Mesenchymal stem cell (in vitro differentiated cells and primary cell): Measurements from ENCODE around the gene TRIM2.

ENCODE experiments used
- DNase-seq: peaks from one replicate; pipeline ENCODE4 v3.0.0-alpha.2; 2013
- H2AFZ ChIP-seq: one replicate; pipeline ENCODE4 v1.6.1; 2013; ENCODE audit warnings: low read depth, mild to moderate bottlenecking, control low read depth, inconsistent platforms, low read length, moderate library complexity
- H2AK5ac ChIP-seq: 2 replicates; pipeline ENCODE4 v1.6.1; 2013; ENCODE audit warnings: low read length, moderate library complexity, mild to moderate bottlenecking, inconsistent platforms; ENCODE audit not compliant: severe bottlenecking
- H2BK120ac ChIP-seq: one replicate; pipeline ENCODE4 v1.6.1; 2013; ENCODE audit warnings: low read depth, mild to moderate bottlenecking, inconsistent platforms, low read length, moderate library complexity
- H2BK12ac ChIP-seq, 2 experiments: one replicate each; pipeline ENCODE4 v1.6.1; 2013; ENCODE audit warnings: inconsistent platforms in 2 of 2, low read length in 2 of 2, mild to moderate bottlenecking in 2 of 2, moderate library complexity in 2 of 2, control low read depth in 1 of 2
- H2BK15ac ChIP-seq: one replicate; pipeline ENCODE4 v1.6.1; 2013; ENCODE audit warnings: mild to moderate bottlenecking, low read depth, inconsistent platforms; ENCODE audit not compliant: poor library complexity, severe bottlenecking
- H2BK5ac ChIP-seq: 2 replicates; pipeline ENCODE4 v1.6.1; 2013; ENCODE audit warnings: low read depth, mild to moderate bottlenecking, low read length, control low read depth, inconsistent platforms; ENCODE audit not compliant: poor library complexity, severe bottlenecking
- H3K14ac ChIP-seq, 2 experiments: one replicate each; pipeline ENCODE4 v1.6.1; 2013; ENCODE audit warnings: inconsistent platforms in 2 of 2, low read length in 2 of 2, control low read depth in 1 of 2, mild to moderate bottlenecking in 1 of 2, moderate library complexity in 1 of 2
- H3K18ac ChIP-seq, 2 experiments: one replicate each; pipeline ENCODE4 v1.6.1; 2013; ENCODE audit warnings: inconsistent platforms in 2 of 2, low read length in 2 of 2, control low read depth in 1 of 2, low read depth in 1 of 2, mild to moderate bottlenecking in 1 of 2
- H3K23ac ChIP-seq, 2 experiments: one replicate each; pipeline ENCODE4 v1.6.1; 2013; ENCODE audit warnings: inconsistent platforms in 2 of 2, low read length in 2 of 2, mild to moderate bottlenecking in 2 of 2, moderate library complexity in 2 of 2, control low read depth in 1 of 2
- H3K27ac ChIP-seq: 2 replicates; pipeline ENCODE4 v1.5.1; 2013; ENCODE audit warnings: mild to moderate bottlenecking, moderate library complexity, low read length, control low read depth, inconsistent platforms; ENCODE audit not compliant: poor library complexity, severe bottlenecking
- H3K27me3 ChIP-seq, 2 experiments: 2 replicates each; pipeline versions ENCODE4 v1.6.1 to v1.7.0; 2013; ENCODE audit warnings: low read length in 2 of 2, mild to moderate bottlenecking in 2 of 2, moderate library complexity in 2 of 2, control low read depth in 1 of 2, inconsistent platforms in 1 of 2; ENCODE audit not compliant: control insufficient read depth in 1 of 2, insufficient read depth in 1 of 2
- H3K36me3 ChIP-seq, 2 experiments: 2 replicates each; pipeline versions ENCODE4 v1.6.1 to v1.7.0; 2013; ENCODE audit warnings: low read length in 2 of 2, control low read depth in 1 of 2, inconsistent platforms in 1 of 2, low read depth in 1 of 2, mild to moderate bottlenecking in 1 of 2; ENCODE audit not compliant: insufficient read depth in 2 of 2, control insufficient read depth in 1 of 2
- H3K4ac ChIP-seq, 2 experiments: one replicate each; pipeline ENCODE4 v1.6.1; 2013; ENCODE audit warnings: inconsistent platforms in 2 of 2, low read length in 2 of 2, mild to moderate bottlenecking in 2 of 2, moderate library complexity in 2 of 2, control low read depth in 1 of 2, low read depth in 1 of 2
- H3K4me1 ChIP-seq: 2 replicates; pipeline ENCODE4 v1.6.1; 2013; ENCODE audit warnings: low read depth, low read length, control low read depth; ENCODE audit not compliant: control insufficient read depth, insufficient read depth
- H3K4me2 ChIP-seq: 2 replicates; pipeline ENCODE4 v1.6.1; 2013; ENCODE audit warnings: low read length, mild to moderate bottlenecking, inconsistent platforms; ENCODE audit not compliant: poor library complexity, severe bottlenecking
- H3K4me3 ChIP-seq, 2 experiments: 2 replicates each; pipeline versions ENCODE4 v1.5.1 to v1.7.0; 2013; ENCODE audit warnings: low read length in 2 of 2, mild to moderate bottlenecking in 2 of 2, control low read depth in 1 of 2, low read depth in 1 of 2; ENCODE audit not compliant: insufficient read depth in 1 of 2
- H3K79me1 ChIP-seq: replicated peaks from 2 replicates; pipeline ENCODE4 v1.6.1; 2013; ENCODE audit warnings: mild to moderate bottlenecking, control low read depth, low read length, inconsistent platforms; ENCODE audit not compliant: poor library complexity, severe bottlenecking
- H3K9ac ChIP-seq: 2 replicates; pipeline ENCODE4 v1.7.0; 2013; ENCODE audit warnings: mild to moderate bottlenecking, low read length, moderate library complexity
- H3K9me3 ChIP-seq: 2 replicates; pipeline ENCODE4 v1.7.0; 2013; ENCODE audit warnings: mild to moderate bottlenecking, low read length; ENCODE audit not compliant: control insufficient read depth
- H4K8ac ChIP-seq: one replicate; pipeline ENCODE4 v1.6.1; 2013; ENCODE audit warnings: inconsistent platforms, mild to moderate bottlenecking, low read length, moderate library complexity
- H4K91ac ChIP-seq: one replicate; pipeline ENCODE4 v1.6.1; 2013; ENCODE audit warnings: mild to moderate bottlenecking, low read length, inconsistent platforms
- WGBS: methylation state at CpG from one replicate; pipeline ENCODE4 v1.1.7; 2013; ENCODE audit warnings: mixed read lengths; 5-methylcytosine and 5-hydroxymethylcytosine counted together

Gene TRIM2

GRCh38 chr4:153341575-153342090 lies 137.4 kb downstream of the TRIM2 start:
- H4K91ac ChIP-seq: no peak overlapping the region
- no peak overlapping the region for H3K4me3 ChIP-seq
- peak; percentile 39 for DNase-seq
- no peak overlapping the region for H3K18ac ChIP-seq
- no peak overlapping the region for H2AK5ac ChIP-seq
- H2BK12ac ChIP-seq: no peak overlapping the region
- H3K36me3 ChIP-seq: peaks cover 2 to 8% of the 10 kb centered on the region in 2 experiments
- no peaks in the 10 kb centered on the region for H3K9me3 ChIP-seq
- no peak overlapping the region for H3K23ac ChIP-seq
- H4K8ac ChIP-seq: no peak overlapping the region
- H3K9ac ChIP-seq: no peak overlapping the region
- no peak overlapping the region for H2BK120ac ChIP-seq
- H3K4ac ChIP-seq: no peak overlapping the region
- H3K27me3 ChIP-seq: no peaks in the 10 kb centered on the region
- H3K4me2 ChIP-seq: no peak overlapping the region
- peaks cover 3% of the 10 kb centered on the region for H3K4me1 ChIP-seq
- WGBS: 48% methylated on average over 4 of the region's 5 CpGs
- no peak overlapping the region for H2BK15ac ChIP-seq
- peaks cover 6% of the 10 kb centered on the region for H3K79me1 ChIP-seq
- no peak overlapping the region for H2AFZ ChIP-seq
- H3K14ac ChIP-seq: no peak overlapping the region
- H3K27ac ChIP-seq: no peak overlapping the region
- no peak overlapping the region for H2BK5ac ChIP-seq

DNA sequence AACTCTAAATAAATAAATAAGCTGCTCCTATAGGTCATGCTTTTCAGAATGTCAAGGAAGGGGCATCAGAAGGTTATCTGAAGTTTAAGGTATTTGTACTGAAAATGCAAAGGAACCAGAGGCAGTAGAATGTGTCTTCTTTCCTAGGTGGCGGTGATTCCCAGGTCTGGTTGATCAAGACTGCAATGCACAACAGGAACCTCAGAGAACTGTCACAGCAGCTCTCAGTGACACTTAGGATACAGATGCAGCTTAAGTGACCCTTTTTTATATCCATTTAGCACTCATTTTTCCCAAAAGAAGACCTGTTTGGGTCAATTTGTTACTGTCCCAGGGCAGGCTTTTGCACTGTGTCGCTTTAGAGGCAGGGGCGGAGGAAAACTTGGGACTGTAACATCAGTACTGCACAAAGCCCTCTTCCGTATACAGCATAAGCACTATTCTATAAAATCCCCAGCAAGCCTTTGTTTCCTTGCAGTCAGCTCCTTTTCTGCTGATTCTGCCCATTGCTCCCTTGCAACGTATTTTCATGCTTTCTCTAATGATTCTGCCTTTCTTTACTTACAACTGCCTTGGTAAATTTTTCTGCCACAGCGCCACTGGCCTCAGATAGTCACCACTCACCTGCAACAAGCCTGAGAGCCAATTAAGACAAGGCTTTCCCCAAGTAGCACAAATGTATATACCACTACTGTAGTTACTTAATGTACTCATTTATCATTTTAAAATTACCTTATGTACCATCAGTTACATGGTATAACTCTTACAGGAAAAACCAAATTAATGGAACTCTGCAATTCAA lies 138.7 kb downstream of the TRIM2 start:
- Histone ChIP-seq H3K27me3 (no peaks in the 10 kb centered on the region), H3K27ac (no peak overlapping the region)
- no peak for DNase-seq

GRCh38 chr4:153344131-153345011 lies 140.1 kb downstream of the TRIM2 start, which contains the start of gene MND1:
MND1 (plus strand) TSS chr4:153344688; CDS start chr4:153344738, 50 bp downstream.
- under 1% methylated on average over 84 of the region's 86 CpGs for WGBS
- H2BK120ac ChIP-seq: no peak within 1 kb of the TSS

More for the DNA sequence above, 138.7 kb downstream of the TRIM2 start:
- H3K9me3 ChIP-seq: no peaks in the 10 kb centered on the region
- H4K8ac ChIP-seq: no peak overlapping the region
- no peak overlapping the region for H3K4me3 ChIP-seq
- H2BK15ac ChIP-seq: no peak overlapping the region
- H2AK5ac ChIP-seq: no peak overlapping the region
- no peak overlapping the region for H2BK12ac ChIP-seq
- no peak overlapping the region for H3K18ac ChIP-seq
- peaks cover 4% of the 10 kb centered on the region for H3K4me1 ChIP-seq
- H3K23ac ChIP-seq: no peak overlapping the region
- peaks cover 11% of the 10 kb centered on the region for H3K79me1 ChIP-seq
- 91% methylated on average over 6 of the region's 6 CpGs for WGBS
- no peak overlapping the region for H3K4me2 ChIP-seq
- H3K4ac ChIP-seq: no peak overlapping the region
- H2BK120ac ChIP-seq: no peak overlapping the region
- no peak overlapping the region for H3K9ac ChIP-seq
- H4K91ac ChIP-seq: no peak overlapping the region
- H3K36me3 ChIP-seq: peaks cover 2 to 8% of the 10 kb centered on the region in 2 experiments
- H3K14ac ChIP-seq: no peak overlapping the region
- H2BK5ac ChIP-seq: no peak overlapping the region
- no peak overlapping the region for H2AFZ ChIP-seq

More at GRCh38 chr4:153344131-153345011, 140.1 kb downstream of the TRIM2 start, which contains the start of gene MND1:
- DNase-seq: peak; percentile 73
- Histone ChIP-seq H3K9ac (peak within 1 kb of the TSS; percentile 85), H2BK12ac (peak within 1 kb of the TSS in 1 of 2 experiments; percentile 39), H2AK5ac (no peak within 1 kb of the TSS), H3K79me1 (peaks cover 18% of the 10 kb centered on the region), H2BK5ac (no peak within 1 kb of the TSS), H2BK15ac (no peak within 1 kb of the TSS), H3K4me2 (peak within 1 kb of the TSS; percentile 100), H3K14ac (peak within 1 kb of the TSS in 1 of 2 experiments; percentile 29), H2AFZ (peak within 1 kb of the TSS; percentile 85), H3K9me3 (no peaks in the 10 kb centered on the region), H3K27ac (no peak within 1 kb of the TSS), H3K4me3 (peak within 1 kb of the TSS; percentile 77 to 88), H3K23ac (no peak within 1 kb of the TSS), H3K4ac (peak within 1 kb of the TSS in 1 of 2 experiments; percentile 51), H3K36me3 (peaks cover 2 to 8% of the 10 kb centered on the region in 2 experiments), H3K4me1 (peaks cover 4% of the 10 kb centered on the region), H4K91ac (no peak within 1 kb of the TSS), H4K8ac (peak within 1 kb of the TSS; percentile 75), H3K18ac (peak within 1 kb of the TSS in 1 of 2 experiments; percentile 30), H3K27me3 (no peaks in the 10 kb centered on the region)
